Measurements from ENCODE around the gene SMTNL2.

Gene SMTNL2

GRCh38 chr17:4551141-4551540 lies 33.2 kb upstream of the SMTNL2 start:
- no peak for DNase-seq (ENCODE audit: low read depth in 2 of 2)
- H3K4me3 ChIP-seq (replicated peaks in 1 of 2; ENCODE audit: low read depth in 2 of 2, low read length in 2 of 2) = no peak overlapping the region
- TF ChIP-seq, protein P1, sequence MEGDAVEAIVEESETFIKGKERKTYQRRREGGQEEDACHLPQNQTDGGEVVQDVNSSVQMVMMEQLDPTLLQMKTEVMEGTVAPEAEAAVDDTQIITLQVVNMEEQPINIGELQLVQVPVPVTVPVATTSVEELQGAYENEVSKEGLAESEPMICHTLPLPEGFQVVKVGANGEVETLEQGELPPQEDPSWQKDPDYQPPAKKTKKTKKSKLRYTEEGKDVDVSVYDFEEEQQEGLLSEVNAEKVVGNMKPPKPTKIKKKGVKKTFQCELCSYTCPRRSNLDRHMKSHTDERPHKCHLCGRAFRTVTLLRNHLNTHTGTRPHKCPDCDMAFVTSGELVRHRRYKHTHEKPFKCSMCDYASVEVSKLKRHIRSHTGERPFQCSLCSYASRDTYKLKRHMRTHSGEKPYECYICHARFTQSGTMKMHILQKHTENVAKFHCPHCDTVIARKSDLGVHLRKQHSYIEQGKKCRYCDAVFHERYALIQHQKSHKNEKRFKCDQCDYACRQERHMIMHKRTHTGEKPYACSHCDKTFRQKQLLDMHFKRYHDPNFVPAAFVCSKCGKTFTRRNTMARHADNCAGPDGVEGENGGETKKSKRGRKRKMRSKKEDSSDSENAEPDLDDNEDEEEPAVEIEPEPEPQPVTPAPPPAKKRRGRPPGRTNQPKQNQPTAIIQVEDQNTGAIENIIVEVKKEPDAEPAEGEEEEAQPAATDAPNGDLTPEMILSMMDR (IDR thresholded peaks at IDR 0.05; ENCODE audit: low read depth, low read length) = no peak

DNA sequence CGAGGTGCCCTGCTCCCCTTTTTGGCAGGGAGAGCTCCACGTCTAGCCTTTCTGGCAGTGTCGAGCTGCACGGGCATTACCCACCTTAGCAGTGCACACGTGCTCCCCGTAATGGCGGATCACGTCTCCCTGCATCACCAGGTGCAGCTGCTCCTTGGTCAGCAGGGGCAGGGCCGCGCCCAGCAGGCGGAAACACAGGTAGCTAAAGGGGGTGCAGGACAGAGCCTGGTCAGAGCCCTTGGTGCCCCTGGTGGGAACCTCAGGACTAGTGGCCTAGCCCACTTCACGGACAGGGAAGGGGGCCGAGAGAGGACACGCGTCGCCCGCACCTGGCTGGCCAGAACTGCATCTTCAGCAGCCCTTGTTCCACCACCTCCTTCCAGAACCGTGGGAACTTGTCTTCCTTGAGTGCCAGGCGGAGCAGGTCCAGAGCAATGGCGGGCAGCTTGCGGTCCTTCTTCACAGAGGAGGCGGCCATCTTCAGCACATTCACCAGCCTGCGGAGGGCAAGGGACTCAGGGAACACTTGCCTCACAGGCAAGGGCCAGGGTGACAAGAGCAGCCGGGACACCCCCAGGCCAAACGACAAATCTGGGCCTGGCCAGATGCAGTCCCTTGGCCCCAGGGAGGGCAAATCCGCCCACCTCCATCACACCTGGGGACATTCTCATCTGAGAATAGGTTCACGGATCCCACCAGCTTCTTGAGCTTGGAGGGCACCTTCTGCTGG lies 32.4 kb upstream of the SMTNL2 start:
- TF ChIP-seq, protein P1 (IDR thresholded peaks at IDR 0.05; ENCODE audit: low read depth, low read length) = no peak
- no peak for DNase-seq (ENCODE audit: low read depth in 2 of 2)
- no peak overlapping the region for H3K4me3 ChIP-seq (replicated peaks in 1 of 2; ENCODE audit: low read depth in 2 of 2, low read length in 2 of 2)

GRCh38 chr17:4553669-4554068 lies 30.7 kb upstream of the SMTNL2 start:
- no peak for DNase-seq (ENCODE audit: low read depth in 2 of 2)
- TF ChIP-seq, protein P1 (IDR thresholded peaks at IDR 0.05; ENCODE audit: low read depth, low read length) = no peak
- H3K4me3 ChIP-seq (replicated peaks in 1 of 2; ENCODE audit: low read depth in 2 of 2, low read length in 2 of 2) = peak overlapping the region; percentile 98 to 100

DNA sequence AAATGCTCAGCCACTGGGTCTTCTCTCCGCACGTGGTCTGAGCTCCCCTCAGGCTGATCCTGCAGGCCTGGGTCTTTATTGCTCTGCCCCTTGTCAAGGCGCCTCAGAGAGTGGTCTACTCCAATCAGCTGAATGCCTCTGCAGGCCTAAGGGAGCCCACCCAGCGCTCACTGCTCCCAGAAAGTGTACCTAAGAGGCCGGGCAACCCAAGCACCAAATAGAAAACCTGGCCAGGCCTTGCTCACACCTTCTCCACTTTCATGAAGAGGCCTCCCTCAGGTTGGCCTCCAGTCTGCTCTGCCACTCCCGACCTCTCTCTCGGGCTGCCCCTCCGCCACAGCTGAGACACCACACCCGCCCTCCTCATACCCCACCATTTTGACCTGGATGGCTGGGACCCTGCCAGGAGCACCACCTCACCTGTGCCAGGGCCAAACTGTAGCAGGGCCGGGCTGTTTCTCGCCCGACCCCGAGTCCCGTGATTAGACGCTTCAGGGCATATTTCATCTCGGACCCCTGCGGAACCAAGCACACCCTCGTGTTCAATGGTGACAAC lies 29.8 kb upstream of the SMTNL2 start:
- no peak for DNase-seq (ENCODE audit: low read depth in 2 of 2)
- TF ChIP-seq, protein P1 (IDR thresholded peaks at IDR 0.05; ENCODE audit: low read depth, low read length) = no peak
- peak overlapping the region; percentile 98 to 100 for H3K4me3 ChIP-seq (replicated peaks in 1 of 2; ENCODE audit: low read depth in 2 of 2, low read length in 2 of 2)

DNA sequence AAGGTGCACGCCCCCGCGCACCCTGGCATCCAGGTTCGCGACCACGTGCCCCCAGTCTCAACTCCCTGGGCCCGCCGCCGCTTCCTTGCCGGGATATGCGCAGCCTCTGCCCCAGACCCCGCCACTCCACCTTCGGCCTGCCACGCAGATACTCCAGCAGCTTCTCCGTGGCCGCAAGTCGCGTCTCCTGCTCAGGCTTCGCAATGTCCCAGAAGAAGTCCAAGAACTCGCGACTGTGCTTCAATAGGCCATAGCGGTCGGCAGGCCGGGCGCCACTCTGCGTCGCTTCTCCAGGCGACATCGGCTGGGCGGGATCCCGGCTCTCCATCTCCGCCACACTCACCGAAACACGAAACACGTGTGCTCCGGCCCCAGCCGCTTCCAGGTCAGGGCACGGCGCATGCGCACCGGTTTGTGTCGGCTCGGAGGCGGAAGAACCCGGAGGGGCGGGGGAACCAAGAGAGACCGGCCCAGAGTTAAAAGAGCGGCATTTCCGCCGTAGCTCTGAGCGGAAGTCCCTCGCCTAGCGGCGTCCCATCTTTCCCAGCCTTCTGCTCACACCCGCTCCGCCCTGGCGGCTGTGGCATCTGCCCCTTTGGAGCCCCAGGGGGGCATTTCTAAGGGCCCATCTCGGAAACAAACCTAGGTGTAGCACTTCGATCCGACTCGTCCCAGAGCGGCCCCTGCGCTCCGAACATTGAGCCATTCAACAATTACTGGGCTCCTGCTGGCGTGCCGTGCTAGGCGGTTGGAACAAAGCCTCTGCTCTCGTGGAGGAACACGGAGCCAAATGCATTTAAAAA lies 29.1 kb upstream of the SMTNL2 start, which contains the start of gene MYBBP1A:
MYBBP1A (minus strand) TSS at position 388 of the 803 bp plus-strand sequence; CDS start at position 328, 60 bp downstream.
- H3K4me3 ChIP-seq (replicated peaks in 1 of 2; ENCODE audit: low read depth in 2 of 2, low read length in 2 of 2) = peak within 1 kb of the TSS; percentile 98 to 100
- TF ChIP-seq, protein P1 (IDR thresholded peaks at IDR 0.05; ENCODE audit: low read depth, low read length) = peak; percentile 17
- peak; percentile 96 to 97 for DNase-seq (ENCODE audit: low read depth in 2 of 2)

- no peak for DNase-seq (ENCODE audit: low read depth in 2 of 2)
- TF ChIP-seq, protein P1 (IDR thresholded peaks at IDR 0.05; ENCODE audit: low read depth, low read length) = no peak
- H3K4me3 ChIP-seq (replicated peaks in 1 of 2; ENCODE audit: low read depth in 2 of 2, low read length in 2 of 2) = peak overlapping the region; percentile 98 to 100
Measured at GRCh38 chr17:4555873-4556759, 28.2 kb upstream of the SMTNL2 start.
